ENCODE measurements around the gene TCAIM. TPM values are rescaled to one million over a fixed set of nuclear protein-coding genes. Genes with fewer than 3 reads are reported as not detected.

The TCAIM gene
- total and polyA plus RNA-seq, 2 of the 4 experiments (the other 2 are of a cell fraction) = 11.0 to 21.5 TPM

GRCh38 chr3:44454258-44454657 lies 115.7 kb downstream of the TCAIM start:
- Histone ChIP-seq H4K5ac (ENCODE audit: low read depth, low read length) (no peak overlapping the region), H2AFZ (replicated peaks; ENCODE audit: low read length, poor library complexity) (no peak overlapping the region), H3K9me1 (ENCODE audit: insufficient read depth, low read length) (no peaks in the 10 kb centered on the region), H2BK120ac (ENCODE audit: low read depth, low read length) (no peak overlapping the region), H3K23ac (ENCODE audit: low read depth, low read length) (no peak overlapping the region), H3K27me3 (ENCODE audit: control insufficient read depth, insufficient read depth, low read length) (no peaks in the 10 kb centered on the region), H3K9me3 (ENCODE audit: control insufficient read depth, insufficient read depth, low read length) (no peaks in the 10 kb centered on the region), H3K56ac (ENCODE audit: extremely low read depth, insufficient read depth, low read length) (no peak overlapping the region), H3K4me3 (ENCODE audit: insufficient read depth, low read depth, low read length) (no peak overlapping the region), H3K27ac (ENCODE audit: insufficient read depth, low read length) (no peak overlapping the region), H2AK9ac (replicated peaks; ENCODE audit: low read depth, low read length, poor library complexity) (no peak overlapping the region), H3K4ac (ENCODE audit: low read depth, low read length) (no peak overlapping the region), H3K14ac (replicated peaks; ENCODE audit: low read depth, low read length) (no peak overlapping the region), H2BK5ac (ENCODE audit: low read depth, low read length, poor library complexity, severe bottlenecking) (no peak overlapping the region), H2BK15ac (ENCODE audit: low read depth, low read length) (no peak overlapping the region), H3K18ac (ENCODE audit: low read depth, low read length) (no peak overlapping the region), H3K36me3 (ENCODE audit: control insufficient read depth, insufficient read depth, low read length) (peaks cover 59% of the 10 kb centered on the region), H3K4me1 (ENCODE audit: control insufficient read depth, insufficient read depth, low read length) (no peaks in the 10 kb centered on the region), H3K79me1 (ENCODE audit: low read depth in 1 of 2, low read length in 2 of 2) (peaks cover 10 to 12% of the 10 kb centered on the region in 2 experiments; a peak in 2 of 4 replicates), H3K9ac (ENCODE audit: low read depth, low read length) (no peak overlapping the region), H4K20me1 (ENCODE audit: insufficient read depth, low read length) (no peaks in the 10 kb centered on the region), H2AK5ac (ENCODE audit: low read depth, low read length) (no peak overlapping the region), H2BK20ac (ENCODE audit: low read depth, low read length) (no peak overlapping the region), H4K8ac (ENCODE audit: low read depth in 2 of 2, low read length in 2 of 2) (no peak overlapping the region), H4K91ac (ENCODE audit: insufficient read depth, low read depth, low read length) (no peak overlapping the region), H3K4me2 (ENCODE audit: low read depth, low read length) (no peak overlapping the region)
- BruUV-seq (replicated peaks) = no TSS peak
- ATAC-seq (ENCODE audit: low read depth) = no peak
- no CpG with 5 or more reads among the region's 4 CpGs for WGBS, 2 experiments (ENCODE audit: extremely low coverage in 2 of 2, insufficient read length in 1 of 2)
- dilution Hi-C loops (cut with HindIII; ENCODE audit: low sequenced_read_pairs, unreplicated experiment) (no loop called here), in situ Hi-C loops (cut with MboI; ENCODE audit: low sequenced_read_pairs) (no loop called here), intact Hi-C loops (cut with micrococcal nuclease) (no loop called here)
- no peak for TF ChIP-seq SMC3 (IDR thresholded peaks at IDR 0.05; ENCODE audit: low read depth, low read length)
- TF ChIP-seq FOS (IDR thresholded peaks at IDR 0.05; ENCODE audit: low read depth, low read length) = no peak
- no peak for TF ChIP-seq RAD21 (IDR thresholded peaks at IDR 0.05; ENCODE audit: low read length)
- no peak for TF ChIP-seq RFX5 (IDR thresholded peaks at IDR 0.05; ENCODE audit: low read depth, low read length)
- CTCF ChIA-PET = no interaction called here
- POLR2A ChIA-PET (ENCODE audit: unreplicated experiment) = interaction anchor here (0.6 kb wide), 1 partner anchor 1251 kb away, joined by 9 read pairs; no protein-coding TSS in a partner anchor
- no peak for DNase-seq
